Skeletal muscle tissue (tissue), 4 donors: ENCODE data around the gene CFB. TPM values are rescaled to one million over a fixed set of nuclear protein-coding genes. Genes with fewer than 3 reads are reported as not detected.
"Not testable (repeated sequence)": the region's sequence is repeated elsewhere in the genome, so short reads cannot be mapped to it uniquely, and the experiment has no call there.

Experiments
- H3K27ac ChIP-seq: one replicate; pipeline ENCODE4 v1.7.0; 2013; ENCODE audit warnings: mild to moderate bottlenecking, low read depth, low read length, inconsistent platforms
- H3K27me3 ChIP-seq, 3 donors: one replicate each; pipeline ENCODE4 v1.7.0; 2013; ENCODE audit warnings: low read length in 3 of 3; ENCODE audit not compliant: control insufficient read depth in 3 of 3, insufficient read depth in 3 of 3
- H3K36me3 ChIP-seq, 3 donors: one replicate each; pipeline ENCODE4 v1.7.0; 2013; ENCODE audit warnings: low read length in 3 of 3; ENCODE audit not compliant: control insufficient read depth in 3 of 3, insufficient read depth in 3 of 3
- H3K4me1 ChIP-seq, 3 donors: one replicate each; pipeline ENCODE4 v1.7.0; 2013; ENCODE audit warnings: low read length in 3 of 3, mild to moderate bottlenecking in 3 of 3; ENCODE audit not compliant: control insufficient read depth in 3 of 3, insufficient read depth in 3 of 3
- H3K4me3 ChIP-seq, 3 donors: one replicate each; pipeline ENCODE4 v1.7.0; 2013; ENCODE audit warnings: low read length in 3 of 3
- H3K9ac ChIP-seq, 3 donors: one replicate each; pipeline ENCODE4 v1.7.0; 2013; ENCODE audit warnings: low read length in 3 of 3, mild to moderate bottlenecking in 3 of 3, moderate library complexity in 2 of 3, low read depth in 1 of 3
- H3K9me3 ChIP-seq, 3 donors: one replicate each; pipeline ENCODE4 v1.7.0; 2013; ENCODE audit warnings: low read length in 3 of 3; ENCODE audit not compliant: control insufficient read depth in 3 of 3
- total RNA-seq: library from RNA; depleted of rRNA; stranded (reverse); fragments of >200 nt; gene quantifications from one replicate; pipeline ENCODE4 v1.2.3, GENCODE V29; 2014
- donor health status: Osteomylitis.

The CFB gene
- total RNA-seq, 1 donor from 2014 or later = 3.7 TPM

- Histone ChIP-seq H3K36me3 (peaks cover 49 to 60% (median 57%) of the 10 kb centered on the region in 3 donors), H3K27me3 (no peaks in the 10 kb centered on the region), H3K4me3 (no peak overlapping the region), H3K9me3 (no peaks in the 10 kb centered on the region), H3K4me1 (peaks cover 28 to 37% (median 32%) of the 10 kb centered on the region in 3 donors), H3K9ac (no peak overlapping the region), H3K27ac (no peak overlapping the region)
Measured at GRCh38 chr6:31968791-31969711, 23.2 kb downstream of the CFB start.

GRCh38 chr6:31969712-31970603 is 24.1 kb downstream of the CFB start:
- Histone ChIP-seq H3K4me1 (peaks cover 28 to 37% (median 32%) of the 10 kb centered on the region in 3 donors), H3K4me3 (peak overlapping the region in 1 of 3 donors; percentile 96), H3K36me3 (peaks cover 46 to 53% (median 51%) of the 10 kb centered on the region in 3 donors), H3K27me3 (no peaks in the 10 kb centered on the region), H3K9ac (peak overlapping the region; percentile 50 to 93 (median 92)), H3K9me3 (no peaks in the 10 kb centered on the region), H3K27ac (peak overlapping the region; percentile 36)

- no peaks in the 10 kb centered on the region for H3K27me3 ChIP-seq
- H3K9me3 ChIP-seq = no peaks in the 10 kb centered on the region
- H3K4me1 ChIP-seq = peaks cover 28 to 37% (median 32%) of the 10 kb centered on the region in 3 donors
- peak overlapping the region; percentile 81 to 99 (median 96) for H3K4me3 ChIP-seq
- peak overlapping the region; percentile 84 to 93 (median 92) for H3K9ac ChIP-seq
- peaks cover 43 to 47% (median 46%) of the 10 kb centered on the region in 3 donors for H3K36me3 ChIP-seq
- H3K27ac ChIP-seq = peak overlapping the region; percentile 97
Measured at GRCh38 chr6:31970604-31971271, 24.8 kb downstream of the CFB start.

- H3K9me3 ChIP-seq = no peaks in the 10 kb centered on the region
- H3K27ac ChIP-seq = peak overlapping the region; percentile 97
- H3K4me1 ChIP-seq = peaks cover 28 to 37% (median 32%) of the 10 kb centered on the region in 3 donors
- peak overlapping the region; percentile 84 to 93 (median 92) for H3K9ac ChIP-seq
- no peaks in the 10 kb centered on the region for H3K27me3 ChIP-seq
- peaks cover 38 to 40% (median 40%) of the 10 kb centered on the region in 3 donors for H3K36me3 ChIP-seq
- peak overlapping the region; percentile 81 to 99 (median 96) for H3K4me3 ChIP-seq
Measured at GRCh38 chr6:31971279-31971992, 25.5 kb downstream of the CFB start.

- peak within 1 kb of the TSS; percentile 97 for H3K27ac ChIP-seq
- H3K4me3 ChIP-seq = peak within 1 kb of the TSS; percentile 81 to 99 (median 96)
- H3K9ac ChIP-seq = peak within 1 kb of the TSS; percentile 84 to 93 (median 92)
- no peaks in the 10 kb centered on the region for H3K27me3 ChIP-seq
- H3K36me3 ChIP-seq = peaks cover 31 to 33% (median 33%) of the 10 kb centered on the region in 3 donors
- H3K4me1 ChIP-seq = peaks cover 28 to 37% (median 32%) of the 10 kb centered on the region in 3 donors
- no peaks in the 10 kb centered on the region for H3K9me3 ChIP-seq
Measured at GRCh38 chr6:31971993-31972708, 26.3 kb downstream of the CFB start, which contains the start of gene DXO. Gene DXO, minus strand, starts transcription at chr6:31972138. Its CDS starts 463 bp downstream, at chr6:31971675.

- Histone ChIP-seq H3K9me3 (no peaks in the 10 kb centered on the region), H3K27ac (peak overlapping the region; percentile 97), H3K27me3 (no peaks in the 10 kb centered on the region), H3K4me1 (peaks cover 28 to 37% (median 32%) of the 10 kb centered on the region in 3 donors), H3K4me3 (peak overlapping the region; percentile 81 to 99 (median 96)), H3K36me3 (peaks cover 24 to 26% (median 26%) of the 10 kb centered on the region in 3 donors), H3K9ac (peak overlapping the region; percentile 84 to 93 (median 92))
Measured at GRCh38 chr6:31972709-31973350, 26.9 kb downstream of the CFB start.

GRCh38 chr6:31976065-31976464 is 30.2 kb downstream of the CFB start:
- not testable (repeated sequence) for H3K4me3 ChIP-seq, H3K9me3 ChIP-seq, H3K9ac ChIP-seq, H3K27ac ChIP-seq, H3K27me3 ChIP-seq
- Histone ChIP-seq H3K4me1 (peaks cover 16 to 24% (median 20%) of the 10 kb centered on the region in 3 donors), H3K36me3 (peaks cover 6 to 11% (median 10%) of the 10 kb centered on the region in 3 donors)

- H3K9me3 ChIP-seq = no peaks in the 10 kb centered on the region
- H3K27ac ChIP-seq = no peak overlapping the region
- H3K27me3 ChIP-seq = no peaks in the 10 kb centered on the region
- peaks cover 5 to 9% (median 7%) of the 10 kb centered on the region in 3 donors for H3K4me1 ChIP-seq
- no peak overlapping the region for H3K9ac ChIP-seq
- peaks cover 6 to 11% (median 10%) of the 10 kb centered on the region in 3 donors for H3K36me3 ChIP-seq
- H3K4me3 ChIP-seq = no peak overlapping the region
Measured at GRCh38 chr6:31977816-31978431, 32.0 kb downstream of the CFB start.
